Panc1 (cell line): Measurements from ENCODE around the gene TRIO. TPM values are rescaled to one million over a fixed set of nuclear protein-coding genes. Genes with fewer than 3 reads are reported as not detected.

Source experiments
- ATAC-seq: fragments of 200-7000 bp; cut with Tn5 transposase; 2 replicates; pipeline ENCODE4 v1.9.1; 2020; ENCODE audit warnings: mild to moderate bottlenecking, moderate library complexity
- BruUV-seq: library from RNA; stranded (reverse); fragments of 400-500 nt; replicated peaks from 2 replicates; lab custom pipeline; 2021; lab: Mats Ljungman, UMichigan
- CTCF ChIA-PET: fragments of 300-600 bp; sonication (Branson Sonifier 250); formaldehyde crosslinking; loops from one replicate; lab custom pipeline; 2022; ENCODE audit warnings: antibody characterized with exemption; lab: Charles Lee
- POLR2A ChIA-PET: fragments of 300-600 bp; sonication (Branson Sonifier 250); formaldehyde crosslinking; loops from one replicate; lab custom pipeline; 2022; ENCODE audit warnings: antibody characterized with exemption; lab: Charles Lee
- DNase-seq: peaks from one replicate; pipeline ENCODE4 v3.0.0-alpha.2; 2010; ENCODE audit warnings: low read depth, low spot score
- H3K27ac ChIP-seq: 2 replicates; pipeline ENCODE4 v1.5.1; 2011; ENCODE audit warnings: mild to moderate bottlenecking, low read length, inconsistent platforms
- H3K27me3 ChIP-seq: fragments of 200-500 bp; sonication (Bioruptor generic); 2 replicates; pipeline ENCODE4 v1.6.0; 2014; ENCODE audit warnings: low read length, inconsistent platforms; ENCODE audit not compliant: control insufficient read depth, insufficient read depth
- H3K36me3 ChIP-seq: fragments of 200-500 bp; sonication (Bioruptor generic); 2 replicates; pipeline ENCODE4 v1.5.1; 2014; ENCODE audit warnings: inconsistent platforms, mild to moderate bottlenecking, low read length, moderate library complexity; ENCODE audit not compliant: control insufficient read depth, insufficient read depth
- H3K4me1 ChIP-seq: 2 replicates; pipeline ENCODE4 v1.5.1; 2011; ENCODE audit warnings: inconsistent platforms, mild to moderate bottlenecking, low read length, moderate library complexity; ENCODE audit not compliant: control insufficient read depth, insufficient read depth
- H3K4me3 ChIP-seq, 2 experiments: 2 replicates each; pipeline ENCODE4 v1.5.1; 2011 to 2012; ENCODE audit warnings: low read depth in 2 of 2, low read length in 2 of 2, mild to moderate bottlenecking in 2 of 2, inconsistent platforms in 1 of 2, moderate library complexity in 1 of 2
- H3K9me3 ChIP-seq: fragments of 200-500 bp; sonication (Bioruptor generic); 2 replicates; pipeline ENCODE4 v1.5.1; 2014; ENCODE audit warnings: low read depth, mild to moderate bottlenecking, inconsistent platforms, low read length, moderate library complexity; ENCODE audit not compliant: control insufficient read depth, insufficient read depth
- POLR2AphosphoS5 ChIP-seq: IDR thresholded peaks from 2 replicates; pipeline ENCODE4 v1.6.1; 2012; ENCODE audit warnings: mild to moderate bottlenecking, low read depth, low read length, moderate library complexity
- SIN3A ChIP-seq: IDR thresholded peaks from 2 replicates; pipeline ENCODE4 v1.6.1; 2012; ENCODE audit warnings: low read depth, mild to moderate bottlenecking, low read length, moderate library complexity, borderline replicate concordance; ENCODE audit not compliant: insufficient read depth
- TCF7L2 ChIP-seq: IDR thresholded peaks from 2 replicates; pipeline ENCODE4 v1.6.1; 2011; ENCODE audit warnings: mild to moderate bottlenecking, low read depth, low read length, inconsistent platforms
- in situ Hi-C: cut with HindIII; loops from 2 replicates; pipeline ENCODE4 v1.10.0; 2016; ENCODE audit warnings: low sequenced_read_pairs, low pct_unique_long_range_greater_than_20kb
- intact Hi-C: fragments of 100-400 bp; cut with micrococcal nuclease; formaldehyde crosslinking; loops from one replicate; pipeline ENCODE4 v1.10.0; 2022; ENCODE audit not compliant: unreplicated experiment
- total RNA-seq: library from RNA; stranded (reverse); gene quantifications from one replicate; pipeline ENCODE4 v1.2.1, GENCODE V29; 2021; ENCODE audit not compliant: unreplicated experiment
- TF ChIP-seq, protein P1 (sequence below): fragments of 450-650 bp; IDR thresholded peaks from 2 replicates; pipeline ENCODE4 v1.5.1; 2017; ENCODE audit warnings: mild to moderate bottlenecking
- TF ChIP-seq, protein P2 (sequence below), 2 experiments: IDR thresholded peaks; 2 replicates each; pipeline ENCODE4 v1.6.1; 2011 to 2012; ENCODE audit warnings: low read depth in 2 of 2, control low read depth in 1 of 2, low read length in 1 of 2, mild to moderate bottlenecking in 1 of 2, moderate library complexity in 1 of 2; ENCODE audit not compliant: insufficient read depth in 1 of 2

TRIO gene
- total RNA-seq, 1 experiment from 2014 or later = 349 TPM

DNA sequence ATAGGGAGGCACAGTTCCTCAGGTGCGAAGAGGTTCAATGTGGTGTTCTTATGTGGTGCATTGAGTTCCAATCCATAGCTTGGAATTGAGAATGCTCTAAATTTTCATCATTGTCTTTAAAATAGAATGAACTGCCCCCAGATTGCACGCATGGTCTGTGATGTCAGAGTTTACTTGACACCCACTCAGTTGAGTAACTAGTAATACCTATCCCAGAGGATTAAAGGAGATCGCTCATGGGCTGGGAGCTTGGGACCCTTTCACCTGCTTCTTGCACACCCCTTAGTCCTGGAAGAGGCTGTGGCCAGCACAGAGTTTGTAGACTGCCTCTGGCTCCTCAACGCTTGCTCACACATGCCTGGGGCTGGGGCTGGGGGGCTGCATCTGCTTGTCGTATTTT lies 343.3 kb downstream of the TRIO start:
- ChIA-PET POLR2A (no interaction called here), CTCF (no interaction called here)
- Histone ChIP-seq H3K4me1 (no peaks in the 10 kb centered on the region), H3K4me3 (no peak overlapping the region), H3K27me3 (no peaks in the 10 kb centered on the region), H3K9me3 (no peaks in the 10 kb centered on the region), H3K36me3 (peaks cover 53% of the 10 kb centered on the region), H3K27ac (no peak overlapping the region)
- ATAC-seq (no peak), DNase-seq (no peak)
- in situ Hi-C loops = no loop called here
- TF ChIP-seq TCF7L2 (no peak), SIN3A (no peak), POLR2AphosphoS5 (no peak)
- TF ChIP-seq, protein P1, sequence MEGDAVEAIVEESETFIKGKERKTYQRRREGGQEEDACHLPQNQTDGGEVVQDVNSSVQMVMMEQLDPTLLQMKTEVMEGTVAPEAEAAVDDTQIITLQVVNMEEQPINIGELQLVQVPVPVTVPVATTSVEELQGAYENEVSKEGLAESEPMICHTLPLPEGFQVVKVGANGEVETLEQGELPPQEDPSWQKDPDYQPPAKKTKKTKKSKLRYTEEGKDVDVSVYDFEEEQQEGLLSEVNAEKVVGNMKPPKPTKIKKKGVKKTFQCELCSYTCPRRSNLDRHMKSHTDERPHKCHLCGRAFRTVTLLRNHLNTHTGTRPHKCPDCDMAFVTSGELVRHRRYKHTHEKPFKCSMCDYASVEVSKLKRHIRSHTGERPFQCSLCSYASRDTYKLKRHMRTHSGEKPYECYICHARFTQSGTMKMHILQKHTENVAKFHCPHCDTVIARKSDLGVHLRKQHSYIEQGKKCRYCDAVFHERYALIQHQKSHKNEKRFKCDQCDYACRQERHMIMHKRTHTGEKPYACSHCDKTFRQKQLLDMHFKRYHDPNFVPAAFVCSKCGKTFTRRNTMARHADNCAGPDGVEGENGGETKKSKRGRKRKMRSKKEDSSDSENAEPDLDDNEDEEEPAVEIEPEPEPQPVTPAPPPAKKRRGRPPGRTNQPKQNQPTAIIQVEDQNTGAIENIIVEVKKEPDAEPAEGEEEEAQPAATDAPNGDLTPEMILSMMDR = no peak
- TF ChIP-seq, protein P2, sequence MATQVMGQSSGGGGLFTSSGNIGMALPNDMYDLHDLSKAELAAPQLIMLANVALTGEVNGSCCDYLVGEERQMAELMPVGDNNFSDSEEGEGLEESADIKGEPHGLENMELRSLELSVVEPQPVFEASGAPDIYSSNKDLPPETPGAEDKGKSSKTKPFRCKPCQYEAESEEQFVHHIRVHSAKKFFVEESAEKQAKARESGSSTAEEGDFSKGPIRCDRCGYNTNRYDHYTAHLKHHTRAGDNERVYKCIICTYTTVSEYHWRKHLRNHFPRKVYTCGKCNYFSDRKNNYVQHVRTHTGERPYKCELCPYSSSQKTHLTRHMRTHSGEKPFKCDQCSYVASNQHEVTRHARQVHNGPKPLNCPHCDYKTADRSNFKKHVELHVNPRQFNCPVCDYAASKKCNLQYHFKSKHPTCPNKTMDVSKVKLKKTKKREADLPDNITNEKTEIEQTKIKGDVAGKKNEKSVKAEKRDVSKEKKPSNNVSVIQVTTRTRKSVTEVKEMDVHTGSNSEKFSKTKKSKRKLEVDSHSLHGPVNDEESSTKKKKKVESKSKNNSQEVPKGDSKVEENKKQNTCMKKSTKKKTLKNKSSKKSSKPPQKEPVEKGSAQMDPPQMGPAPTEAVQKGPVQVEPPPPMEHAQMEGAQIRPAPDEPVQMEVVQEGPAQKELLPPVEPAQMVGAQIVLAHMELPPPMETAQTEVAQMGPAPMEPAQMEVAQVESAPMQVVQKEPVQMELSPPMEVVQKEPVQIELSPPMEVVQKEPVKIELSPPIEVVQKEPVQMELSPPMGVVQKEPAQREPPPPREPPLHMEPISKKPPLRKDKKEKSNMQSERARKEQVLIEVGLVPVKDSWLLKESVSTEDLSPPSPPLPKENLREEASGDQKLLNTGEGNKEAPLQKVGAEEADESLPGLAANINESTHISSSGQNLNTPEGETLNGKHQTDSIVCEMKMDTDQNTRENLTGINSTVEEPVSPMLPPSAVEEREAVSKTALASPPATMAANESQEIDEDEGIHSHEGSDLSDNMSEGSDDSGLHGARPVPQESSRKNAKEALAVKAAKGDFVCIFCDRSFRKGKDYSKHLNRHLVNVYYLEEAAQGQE (IDR thresholded peaks at IDR 0.05; ENCODE audit: insufficient read depth in 1 of 2, low read depth in 2 of 2, low read length in 1 of 2) = no peak
- intact Hi-C loops = no loop called here
- no TSS peak for BruUV-seq

DNA sequence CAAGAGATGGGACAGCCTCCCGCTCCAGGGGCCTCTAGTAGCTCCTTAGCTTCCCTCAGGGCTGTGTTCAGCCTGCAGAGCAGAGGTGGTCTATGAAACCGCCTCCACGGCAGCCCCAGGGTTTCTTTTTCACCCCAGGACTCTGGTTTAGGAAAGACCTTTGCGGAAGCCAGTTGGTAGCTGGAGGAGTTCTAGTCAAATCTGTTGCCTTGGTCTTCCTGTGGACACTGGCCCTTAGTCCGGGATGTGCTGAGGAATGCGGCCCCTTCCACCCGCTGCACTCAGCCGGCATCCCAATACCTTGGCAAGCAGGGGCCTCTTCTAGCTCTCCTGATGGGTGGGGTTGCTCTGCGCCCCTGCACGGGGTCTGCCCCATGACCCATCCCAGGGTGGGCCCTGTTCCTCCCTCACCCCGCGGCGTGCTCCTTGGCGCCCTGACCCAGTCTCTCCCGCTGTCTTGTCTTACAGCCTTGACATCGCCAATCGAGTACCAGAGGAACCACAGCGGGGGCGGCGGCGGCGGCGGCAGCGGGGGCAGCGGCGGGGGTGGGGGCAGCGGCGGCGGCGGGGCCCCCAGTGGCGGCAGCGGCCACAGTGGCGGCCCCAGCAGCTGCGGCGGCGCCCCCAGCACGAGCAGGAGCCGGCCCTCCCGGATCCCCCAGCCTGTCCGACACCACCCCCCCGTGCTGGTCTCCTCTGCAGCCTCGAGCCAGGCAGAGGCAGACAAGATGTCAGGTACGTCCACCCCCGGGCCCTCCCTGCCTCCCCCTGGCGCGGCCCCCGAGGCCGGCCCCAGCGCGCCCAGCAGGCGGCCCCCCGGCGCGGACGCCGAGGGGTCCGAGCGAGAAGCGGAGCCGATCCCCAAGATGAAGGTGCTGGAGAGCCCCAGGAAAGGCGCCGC lies 344.1 kb downstream of the TRIO start:
- ChIA-PET CTCF (no interaction called here), POLR2A (no interaction called here)
- no peak for DNase-seq
- no peak overlapping the region for H3K4me3 ChIP-seq
- H3K27me3 ChIP-seq = no peaks in the 10 kb centered on the region
- in situ Hi-C loops (no loop called here), intact Hi-C loops (no loop called here)
- no TSS peak for BruUV-seq
- H3K9me3 ChIP-seq = no peaks in the 10 kb centered on the region
- no peaks in the 10 kb centered on the region for H3K4me1 ChIP-seq
- no peak overlapping the region for H3K27ac ChIP-seq
- H3K36me3 ChIP-seq = peaks cover 55% of the 10 kb centered on the region
- ATAC-seq = no peak
- TF ChIP-seq SIN3A (no peak), TCF7L2 (no peak), POLR2AphosphoS5 (no peak)
- TF ChIP-seq, protein P1 = no peak
- TF ChIP-seq, protein P2 (IDR thresholded peaks at IDR 0.05; ENCODE audit: insufficient read depth in 1 of 2, low read depth in 2 of 2, low read length in 1 of 2) = no peak
